ES-I3 (cell line): ENCODE results near the gene TCF12.

Experiments used
- H3K36me3 ChIP-seq: 2 replicates; pipeline ENCODE4 v1.6.1; 2013; ENCODE audit warnings: mild to moderate bottlenecking, low read length, control low read depth, moderate library complexity; ENCODE audit not compliant: insufficient read depth
- H3K4me1 ChIP-seq: 2 replicates; pipeline ENCODE4 v1.6.1; 2013; ENCODE audit warnings: mild to moderate bottlenecking, control low read depth, low read length; ENCODE audit not compliant: insufficient read depth
- H3K9ac ChIP-seq: 2 replicates; pipeline ENCODE4 v1.6.1; 2013; ENCODE audit warnings: low read depth, mild to moderate bottlenecking, low read length, moderate library complexity
- H3K9me3 ChIP-seq: 2 replicates; pipeline ENCODE4 v1.6.1; 2013; ENCODE audit warnings: mild to moderate bottlenecking, low read length, moderate library complexity; ENCODE audit not compliant: control insufficient read depth, insufficient read depth

The TCF12 gene

GRCh38 chr15:57328479-57328878 is 410.0 kb downstream of the TCF12 start:
- Histone ChIP-seq H3K36me3 (no peaks in the 10 kb centered on the region), H3K9ac (no peak overlapping the region), H3K9me3 (no peaks in the 10 kb centered on the region), H3K4me1 (peaks cover 3% of the 10 kb centered on the region; the same call in 1 of the 2 replicates)

DNA sequence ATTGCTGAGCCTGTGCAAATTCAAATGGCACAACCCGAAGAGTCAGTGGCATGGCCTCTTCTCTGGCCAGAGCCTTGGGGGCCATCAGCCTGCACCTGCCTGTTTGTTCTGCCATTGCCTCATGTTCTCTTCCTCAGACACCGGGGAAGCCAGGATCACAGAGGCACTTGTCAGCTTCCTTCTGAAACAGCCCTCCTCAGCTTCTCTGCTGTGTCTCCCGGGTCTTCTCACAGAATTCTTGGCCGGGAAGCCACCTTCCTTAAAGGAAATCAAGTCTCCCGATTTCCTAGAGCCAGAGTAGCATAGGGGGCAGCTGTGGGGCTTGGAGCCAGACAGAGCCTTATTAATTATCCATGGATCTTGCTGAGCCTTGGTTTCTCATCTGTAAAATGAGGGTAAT is 410.5 kb downstream of the TCF12 start:
- Histone ChIP-seq H3K4me1 (peaks cover 3% of the 10 kb centered on the region; the same call in 1 of the 2 replicates), H3K9ac (no peak overlapping the region), H3K36me3 (no peaks in the 10 kb centered on the region), H3K9me3 (no peaks in the 10 kb centered on the region)

DNA sequence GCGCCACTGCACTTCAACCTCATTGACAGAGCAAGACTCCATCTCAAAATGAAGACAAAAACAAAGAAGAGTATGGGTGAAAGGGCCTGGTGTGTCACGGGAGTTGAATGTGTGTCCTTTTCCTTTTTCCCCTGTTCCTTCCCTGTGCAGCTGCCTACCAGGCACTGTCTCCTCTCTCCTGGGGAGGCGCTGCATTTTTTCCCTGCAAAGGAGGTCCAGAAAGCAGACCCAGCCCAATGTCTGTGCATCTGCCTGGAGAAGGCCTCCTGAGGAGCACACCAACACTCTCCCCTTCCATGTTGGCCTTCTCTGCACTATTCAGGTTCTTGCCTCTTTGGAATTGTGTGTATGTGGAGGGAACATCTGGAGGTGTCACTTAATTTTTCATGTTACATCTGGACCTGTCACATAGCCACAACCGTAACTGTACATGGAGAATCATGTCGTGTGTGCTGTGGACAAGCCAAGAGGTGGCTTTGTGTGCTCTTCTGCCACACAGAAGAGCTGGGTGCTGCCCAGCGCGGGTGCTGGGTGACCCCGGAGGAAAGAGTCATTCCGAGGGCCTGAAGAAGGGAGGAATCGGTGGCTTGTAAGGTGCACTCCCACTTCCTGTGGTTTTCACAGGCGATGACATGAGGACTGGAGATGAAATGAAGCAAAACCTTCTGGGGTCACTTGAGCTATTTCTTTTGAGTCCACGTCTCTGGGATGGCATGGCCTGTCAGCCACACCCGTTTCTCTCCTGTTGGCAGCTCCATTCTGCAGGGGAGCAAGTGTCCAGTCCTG is 411.3 kb downstream of the TCF12 start:
- peaks cover 5% of the 10 kb centered on the region; the same call in 1 of the 2 replicates for H3K4me1 ChIP-seq
- no peak overlapping the region for H3K9ac ChIP-seq

DNA sequence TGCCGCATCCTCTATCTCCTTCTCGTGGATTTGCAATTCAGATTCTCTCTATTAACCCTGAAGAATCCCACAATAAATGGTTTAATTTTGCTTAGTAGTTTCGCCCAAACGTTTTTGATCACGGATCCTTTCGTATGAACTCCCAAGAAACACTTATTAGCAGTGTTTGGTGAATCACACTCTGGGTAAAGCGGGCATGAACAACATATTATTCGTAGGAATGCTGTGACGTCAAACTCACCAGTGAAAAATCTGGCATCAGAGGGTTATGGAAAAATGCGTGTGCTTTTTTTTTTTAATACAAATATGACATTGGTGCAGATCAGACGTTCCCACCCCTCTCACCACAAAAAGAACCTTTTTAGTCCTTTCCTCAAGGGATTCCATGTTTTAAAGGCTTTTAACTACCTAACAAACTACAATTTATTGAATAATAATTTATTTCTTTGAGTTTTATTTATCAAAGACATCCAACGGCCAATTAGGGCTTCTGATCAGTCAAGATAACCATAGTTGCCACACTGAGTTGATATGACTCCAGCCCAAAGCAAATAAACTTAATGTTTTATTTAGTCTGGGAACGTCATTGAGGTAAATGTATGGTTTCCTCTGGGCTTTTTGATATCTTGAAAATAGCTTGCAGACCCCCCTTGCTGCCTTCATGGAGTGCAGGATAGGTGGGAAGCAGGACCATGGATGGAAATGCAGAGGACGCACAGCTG is 412.3 kb downstream of the TCF12 start:
- Histone ChIP-seq H3K36me3 (no peaks in the 10 kb centered on the region), H3K4me1 (peaks cover 5% of the 10 kb centered on the region; the same call in 1 of the 2 replicates), H3K9ac (no peak overlapping the region), H3K9me3 (no peaks in the 10 kb centered on the region)

More for the DNA sequence above, 411.3 kb downstream of the TCF12 start:
- H3K9me3 ChIP-seq, result no peaks in the 10 kb centered on the region
- H3K36me3 ChIP-seq, result no peaks in the 10 kb centered on the region

- H3K9ac ChIP-seq, result no peak overlapping the region
- peaks cover 5% of the 10 kb centered on the region; the same call in 1 of the 2 replicates for H3K4me1 ChIP-seq
- H3K36me3 ChIP-seq, result no peaks in the 10 kb centered on the region
- no peaks in the 10 kb centered on the region for H3K9me3 ChIP-seq
These were observed 413.9 kb downstream of the TCF12 start for GRCh38 chr15:57332326-57332725.

DNA sequence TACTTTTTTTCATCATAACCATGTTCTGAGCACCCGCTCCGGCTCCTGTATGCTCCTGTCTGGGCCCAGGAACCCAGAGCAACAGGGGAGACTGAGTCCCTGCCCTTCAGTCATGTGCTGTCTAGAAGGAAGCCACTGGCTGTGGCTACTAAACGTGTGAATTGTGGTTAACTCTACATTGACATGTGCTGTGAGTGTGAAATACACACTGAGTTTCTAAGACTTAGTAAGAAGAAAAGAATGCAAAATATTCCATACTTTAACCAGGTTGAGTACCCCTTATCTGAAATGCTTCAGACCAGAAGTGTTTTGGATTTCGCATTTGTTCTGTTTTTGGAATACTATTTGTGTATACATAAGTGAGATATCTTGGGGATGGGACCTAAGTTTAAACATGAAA is 415.0 kb downstream of the TCF12 start:
- no peak overlapping the region for H3K9ac ChIP-seq
- no peaks in the 10 kb centered on the region for H3K36me3 ChIP-seq
- peaks cover 10% of the 10 kb centered on the region; the same call in 1 of the 2 replicates for H3K4me1 ChIP-seq
- H3K9me3 ChIP-seq, result no peaks in the 10 kb centered on the region

DNA sequence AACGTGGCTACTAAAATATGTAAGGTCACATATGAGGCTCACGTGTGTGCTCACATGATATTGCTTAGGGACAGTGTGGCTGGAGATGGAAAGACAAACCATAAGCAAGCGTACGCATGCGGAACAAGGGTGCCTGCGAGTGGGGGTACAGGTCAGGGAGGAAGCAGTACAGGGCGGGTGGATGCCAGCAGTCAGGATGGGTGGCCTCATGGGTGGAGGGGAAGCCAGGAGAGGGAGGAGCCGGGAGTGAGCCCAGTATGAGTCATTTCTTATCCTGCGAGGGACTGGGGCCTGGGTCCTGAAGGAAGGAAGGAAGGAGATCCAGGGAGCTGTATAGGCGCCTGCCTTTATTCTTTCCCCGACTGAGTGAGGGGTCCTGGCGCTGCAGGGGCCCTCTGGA is 415.8 kb downstream of the TCF12 start:
- no peaks in the 10 kb centered on the region for H3K36me3 ChIP-seq
- H3K9me3 ChIP-seq, result no peaks in the 10 kb centered on the region
- no peak overlapping the region for H3K9ac ChIP-seq
- peaks cover 10% of the 10 kb centered on the region; the same call in 1 of the 2 replicates for H3K4me1 ChIP-seq

- no peaks in the 10 kb centered on the region for H3K36me3 ChIP-seq
- no peaks in the 10 kb centered on the region for H3K9me3 ChIP-seq
- H3K9ac ChIP-seq, result no peak overlapping the region
- H3K4me1 ChIP-seq, result peaks cover 10% of the 10 kb centered on the region; the same call in 1 of the 2 replicates
These were observed 416.9 kb downstream of the TCF12 start for GRCh38 chr15:57335293-57335715.

GRCh38 chr15:57335719-57336118 is 417.3 kb downstream of the TCF12 start:
- Histone ChIP-seq H3K36me3 (no peaks in the 10 kb centered on the region), H3K4me1 (peaks cover 10% of the 10 kb centered on the region; the same call in 1 of the 2 replicates), H3K9ac (no peak overlapping the region), H3K9me3 (no peaks in the 10 kb centered on the region)

DNA sequence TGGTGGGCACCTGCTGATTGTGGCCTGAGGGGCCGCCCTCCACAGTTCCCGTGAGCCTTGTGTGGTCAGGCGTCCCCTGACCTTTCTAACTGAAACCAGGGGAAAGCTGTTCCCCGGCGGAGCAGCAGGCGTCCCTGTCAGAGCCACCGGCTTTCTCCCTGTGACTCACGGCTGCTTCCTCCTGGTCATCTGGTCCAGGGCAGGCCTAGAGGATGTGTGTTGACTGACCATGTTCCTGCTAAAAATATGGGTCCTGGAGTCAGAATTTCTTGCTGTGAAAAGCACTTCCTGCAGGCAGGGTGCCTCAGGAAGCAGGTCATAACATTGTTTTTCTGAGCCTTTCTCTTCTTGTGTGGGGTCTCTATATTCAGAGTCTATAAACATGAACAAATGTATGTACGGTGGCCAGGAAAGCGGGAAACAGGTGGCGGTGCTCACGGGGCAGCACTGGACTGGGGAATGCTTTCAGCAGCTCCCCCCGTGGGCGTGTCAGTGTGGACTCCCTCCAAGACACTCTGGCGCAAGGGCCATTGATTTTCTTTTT is 419.5 kb downstream of the TCF12 start:
- no peak overlapping the region for H3K9ac ChIP-seq
- peaks cover 10% of the 10 kb centered on the region; the same call in 1 of the 2 replicates for H3K4me1 ChIP-seq
- H3K9me3 ChIP-seq, result no peaks in the 10 kb centered on the region
- H3K36me3 ChIP-seq, result no peaks in the 10 kb centered on the region

DNA sequence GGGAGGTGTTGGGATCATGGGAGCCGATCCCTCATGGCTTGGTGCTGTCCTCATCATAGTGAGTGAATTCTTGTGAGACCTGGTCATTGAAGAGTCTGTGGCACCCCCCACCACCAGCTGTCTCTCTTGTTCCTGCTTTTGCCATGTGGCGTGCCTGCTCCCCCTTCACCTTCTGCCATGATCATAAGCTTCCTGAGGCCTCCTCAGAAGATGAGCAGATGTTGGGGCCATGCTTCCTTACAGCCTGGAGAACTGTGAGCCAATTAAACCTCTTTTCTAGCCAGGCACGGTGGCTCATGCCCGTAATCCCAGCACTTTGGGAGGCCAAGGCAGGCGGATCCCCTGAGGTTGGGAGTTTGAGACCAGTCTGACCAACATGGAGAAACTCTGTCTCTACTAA is 420.9 kb downstream of the TCF12 start:
- Histone ChIP-seq H3K9me3 (no peaks in the 10 kb centered on the region), H3K9ac (no peak overlapping the region), H3K36me3 (no peaks in the 10 kb centered on the region)

More for the DNA sequence above, 420.9 kb downstream of the TCF12 start:
- peaks cover 10% of the 10 kb centered on the region; the same call in 1 of the 2 replicates for H3K4me1 ChIP-seq
